GM12801 (cell line): ENCODE data around the gene GPR39.

Experiments
- CTCF ChIP-seq: IDR thresholded peaks from one replicate; pipeline ENCODE4 v1.5.1; 2011; ENCODE audit warnings: control low read depth; ENCODE audit not compliant: insufficient read length; ENCODE audit errors: extremely low read depth

Gene GPR39

GRCh38 chr2:132392879-132393278 is 23.7 kb upstream of the GPR39 start:
- TF ChIP-seq CTCF, result no peak

GRCh38 chr2:132400169-132400900 is 16.3 kb upstream of the GPR39 start:
- no peak for TF ChIP-seq CTCF

GRCh38 chr2:132400901-132401240 is 15.7 kb upstream of the GPR39 start:
- no peak for TF ChIP-seq CTCF

- no peak for TF ChIP-seq CTCF
These were observed 15.3 kb upstream of the GPR39 start for GRCh38 chr2:132401326-132401725.

- TF ChIP-seq CTCF, result no peak
These were observed 13.5 kb upstream of the GPR39 start for GRCh38 chr2:132403146-132403545.

GRCh38 chr2:132404056-132404455 is 12.5 kb upstream of the GPR39 start:
- no peak for TF ChIP-seq CTCF

- no peak for TF ChIP-seq CTCF
These were observed 8.8 kb upstream of the GPR39 start for GRCh38 chr2:132407784-132408183.
